ENCODE data around the gene PRR29. TPM values are rescaled to one million over a fixed set of nuclear protein-coding genes. Genes with fewer than 3 reads are reported as not detected.

PRR29 gene
- total RNA-seq, 1 donor from 2014 or later: not detected

DNA sequence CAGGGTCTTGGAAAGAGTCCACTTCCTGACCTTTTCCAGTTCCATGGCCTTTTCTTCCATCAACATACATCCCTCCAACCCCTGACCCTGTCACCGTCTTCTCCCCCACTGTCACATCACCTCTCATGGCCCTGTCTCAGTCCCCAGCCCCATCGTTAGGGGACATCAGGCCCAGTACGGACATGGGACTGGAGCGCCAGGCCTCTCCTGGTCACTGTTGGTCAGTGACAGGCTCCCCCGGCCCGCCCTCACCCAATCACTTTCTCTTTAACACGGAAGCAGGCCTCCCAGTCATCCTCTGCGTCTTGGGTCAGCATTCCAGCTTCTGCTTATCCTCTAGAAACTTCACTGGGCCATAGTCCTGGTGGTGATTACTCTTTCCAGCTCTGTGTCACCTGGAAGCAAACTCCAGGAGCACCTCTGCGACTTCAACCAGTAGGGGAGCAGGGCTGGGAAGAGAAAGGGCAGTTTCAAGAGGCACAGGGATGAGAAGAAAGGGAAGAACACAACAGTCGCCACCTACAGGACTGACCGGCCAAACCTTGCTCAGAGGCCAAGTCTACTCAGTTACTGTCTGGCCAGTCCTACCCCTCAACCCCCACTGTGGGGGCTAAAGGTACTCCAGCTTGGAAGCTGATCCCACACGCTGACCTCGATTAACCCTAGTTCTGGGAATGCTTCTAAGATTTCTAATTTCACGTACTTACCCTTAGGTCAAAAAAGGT lies 38.2 kb downstream of the PRR29 start:
- intact Hi-C loops (cut with micrococcal nuclease): loop anchor here (10.0 kb wide), 1 partner anchor 248 kb away; no protein-coding TSS in a partner anchor
- H3K4me1 ChIP-seq: no peaks in the 10 kb centered on the region
- peaks cover 6% of the 10 kb centered on the region for H3K36me3 ChIP-seq
- no peaks in the 10 kb centered on the region for H3K9me3 ChIP-seq (replicated peaks)
- H3K4me3 ChIP-seq: no peak overlapping the region
- H3K27me3 ChIP-seq (ENCODE audit: low read depth): no peaks in the 10 kb centered on the region
- H3K27ac ChIP-seq (replicated peaks): no peak overlapping the region
- TF ChIP-seq, protein P1, sequence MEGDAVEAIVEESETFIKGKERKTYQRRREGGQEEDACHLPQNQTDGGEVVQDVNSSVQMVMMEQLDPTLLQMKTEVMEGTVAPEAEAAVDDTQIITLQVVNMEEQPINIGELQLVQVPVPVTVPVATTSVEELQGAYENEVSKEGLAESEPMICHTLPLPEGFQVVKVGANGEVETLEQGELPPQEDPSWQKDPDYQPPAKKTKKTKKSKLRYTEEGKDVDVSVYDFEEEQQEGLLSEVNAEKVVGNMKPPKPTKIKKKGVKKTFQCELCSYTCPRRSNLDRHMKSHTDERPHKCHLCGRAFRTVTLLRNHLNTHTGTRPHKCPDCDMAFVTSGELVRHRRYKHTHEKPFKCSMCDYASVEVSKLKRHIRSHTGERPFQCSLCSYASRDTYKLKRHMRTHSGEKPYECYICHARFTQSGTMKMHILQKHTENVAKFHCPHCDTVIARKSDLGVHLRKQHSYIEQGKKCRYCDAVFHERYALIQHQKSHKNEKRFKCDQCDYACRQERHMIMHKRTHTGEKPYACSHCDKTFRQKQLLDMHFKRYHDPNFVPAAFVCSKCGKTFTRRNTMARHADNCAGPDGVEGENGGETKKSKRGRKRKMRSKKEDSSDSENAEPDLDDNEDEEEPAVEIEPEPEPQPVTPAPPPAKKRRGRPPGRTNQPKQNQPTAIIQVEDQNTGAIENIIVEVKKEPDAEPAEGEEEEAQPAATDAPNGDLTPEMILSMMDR (IDR thresholded peaks at IDR 0.05; ENCODE audit: borderline replicate concordance): no peak
- no peak for DNase-seq

- no peak overlapping the region for H3K4me3 ChIP-seq
- H3K36me3 ChIP-seq: peaks cover 11% of the 10 kb centered on the region
- no peak for DNase-seq
- intact Hi-C loops (cut with micrococcal nuclease): loop anchor here (10.0 kb wide), 1 partner anchor 248 kb away; no protein-coding TSS in a partner anchor
- TF ChIP-seq, protein P1 (IDR thresholded peaks at IDR 0.05; ENCODE audit: borderline replicate concordance): no peak
- H3K4me1 ChIP-seq: no peaks in the 10 kb centered on the region
- H3K27me3 ChIP-seq (ENCODE audit: low read depth): no peaks in the 10 kb centered on the region
- H3K9me3 ChIP-seq (replicated peaks): no peaks in the 10 kb centered on the region
- no peak overlapping the region for H3K27ac ChIP-seq (replicated peaks)
Measured at GRCh38 chr17:64037180-64037579, 39.0 kb downstream of the PRR29 start.

DNA sequence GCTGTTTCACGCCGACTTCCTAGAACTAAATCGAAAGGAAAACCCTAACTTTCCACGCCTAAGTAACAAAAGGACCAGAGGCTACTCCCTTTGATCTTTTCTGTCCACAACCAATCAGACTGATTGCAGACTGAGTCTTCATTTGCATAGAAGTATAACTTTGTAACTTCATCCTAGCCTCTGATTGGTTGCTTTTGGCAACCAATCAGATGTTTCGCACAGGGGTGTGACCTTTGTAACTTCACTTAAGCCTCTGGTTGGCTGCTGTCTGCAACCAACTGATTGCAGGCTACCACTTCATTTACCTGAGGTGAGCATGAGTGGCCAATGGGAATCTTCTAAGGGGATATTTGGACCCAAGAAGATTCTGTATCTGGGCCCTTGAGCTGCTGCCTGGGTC lies 39.7 kb downstream of the PRR29 start:
- TF ChIP-seq, protein P1 (IDR thresholded peaks at IDR 0.05; ENCODE audit: borderline replicate concordance): no peak
- Histone ChIP-seq H3K4me3 (no peak overlapping the region), H3K9me3 (replicated peaks) (no peaks in the 10 kb centered on the region), H3K36me3 (peaks cover 14% of the 10 kb centered on the region), H3K27ac (replicated peaks) (no peak overlapping the region), H3K4me1 (no peaks in the 10 kb centered on the region), H3K27me3 (ENCODE audit: low read depth) (no peaks in the 10 kb centered on the region)
- no peak for DNase-seq
- intact Hi-C loops (cut with micrococcal nuclease): loop anchor here (10.0 kb wide), 1 partner anchor 247 kb away; no protein-coding TSS in a partner anchor

GRCh38 chr17:64038331-64039105 lies 40.4 kb downstream of the PRR29 start:
- DNase-seq: no peak
- TF ChIP-seq, protein P1 (IDR thresholded peaks at IDR 0.05; ENCODE audit: borderline replicate concordance): no peak
- intact Hi-C loops (cut with micrococcal nuclease): loop anchor here (10.0 kb wide), 1 partner anchor 246 kb away; no protein-coding TSS in a partner anchor
- Histone ChIP-seq H3K27ac (replicated peaks) (no peak overlapping the region), H3K27me3 (ENCODE audit: low read depth) (no peaks in the 10 kb centered on the region), H3K9me3 (replicated peaks) (no peaks in the 10 kb centered on the region), H3K36me3 (peaks cover 21% of the 10 kb centered on the region), H3K4me3 (no peak overlapping the region), H3K4me1 (no peaks in the 10 kb centered on the region)

GRCh38 chr17:64039106-64039400 lies 40.9 kb downstream of the PRR29 start:
- intact Hi-C loops (cut with micrococcal nuclease): loop anchor here (10.0 kb wide), 1 partner anchor 246 kb away; no protein-coding TSS in a partner anchor
- Histone ChIP-seq H3K27me3 (ENCODE audit: low read depth) (no peaks in the 10 kb centered on the region), H3K27ac (replicated peaks) (no peak overlapping the region), H3K36me3 (peaks cover 26% of the 10 kb centered on the region), H3K4me3 (no peak overlapping the region), H3K9me3 (replicated peaks) (no peaks in the 10 kb centered on the region), H3K4me1 (no peaks in the 10 kb centered on the region)
- TF ChIP-seq, protein P1 (IDR thresholded peaks at IDR 0.05; ENCODE audit: borderline replicate concordance): no peak
- no peak for DNase-seq

All from left ventricle myocardium inferior (tissue), 1 donor.